Kidney (tissue), 14 donors: ENCODE measurements around the gene MFSD12. TPM values are rescaled to one million over a fixed set of nuclear protein-coding genes. Genes with fewer than 3 reads are reported as not detected.

Experiments used
- DNase-seq, 5 donors: peaks; one replicate each; pipeline ENCODE4 v3.0.0-alpha.2; 2013 to 2020
- FAIRE-seq: peaks from 2 replicates; lab custom pipeline; 2012; peaks lifted over from hg19 to GRCh38; lab: Jason Lieb, UNC
- H3K27ac ChIP-seq, 2 donors: one replicate each; pipeline ENCODE4 v1.7.0; 2013; ENCODE audit warnings: low read depth in 2 of 2, low read length in 2 of 2, inconsistent platforms in 1 of 2
- H3K27me3 ChIP-seq: one replicate; pipeline ENCODE4 v1.7.1; 2013; ENCODE audit warnings: low read length, inconsistent platforms; ENCODE audit not compliant: control insufficient read depth, insufficient read depth
- H3K36me3 ChIP-seq, 3 donors: one replicate each; pipeline versions ENCODE4 v1.7.0 to v1.7.1; 2013; ENCODE audit warnings: low read length in 3 of 3, control low read depth in 1 of 3, inconsistent platforms in 1 of 3; ENCODE audit not compliant: insufficient read depth in 3 of 3, control insufficient read depth in 2 of 3
- H3K4me1 ChIP-seq, 3 donors: one replicate each; pipeline versions ENCODE4 v1.7.0 to v1.7.1; 2013; ENCODE audit warnings: low read length in 3 of 3, inconsistent platforms in 1 of 3, low read depth in 1 of 3; ENCODE audit not compliant: control insufficient read depth in 2 of 3, insufficient read depth in 2 of 3
- H3K4me3 ChIP-seq, 3 donors: one replicate each; pipeline versions ENCODE4 v1.7.0 to v1.8.1; 2013; ENCODE audit warnings: low read length in 3 of 3, control low read depth in 1 of 3, inconsistent platforms in 1 of 3
- H3K9ac ChIP-seq, 3 donors: one replicate each; pipeline versions ENCODE4 v1.7.0 to v1.7.1; 2013; ENCODE audit warnings: low read length in 3 of 3, control low read depth in 1 of 3, inconsistent platforms in 1 of 3
- H3K9me3 ChIP-seq, 3 donors: one replicate each; pipeline versions ENCODE4 v1.7.0 to v1.7.1; 2013; ENCODE audit warnings: low read length in 3 of 3, control low read depth in 1 of 3, inconsistent platforms in 1 of 3; ENCODE audit not compliant: control insufficient read depth in 2 of 3, insufficient read depth in 1 of 3
- intact Hi-C: fragments of 100-400 bp; cut with DNase I; formaldehyde crosslinking; loops from one replicate; pipeline ENCODE4 v1.11.1; 2022
- polyA plus RNA-seq: library from polyadenylated mRNA; stranded (reverse); fragments of 350-450 nt; fragmentation: Illumina TruSeq; extraction: RNeasy Lipid Tissue Mini Kit (QIAGEN cat#74804); gene quantifications from one replicate; pipeline ENCODE4 v1.2.3, GENCODE V29; 2014; ENCODE audit warnings: low read depth, low replicate concordance; ENCODE audit not compliant: insufficient read depth
- total RNA-seq: library from RNA; stranded (reverse); fragmentation: NEBNext Ultra II Directional; extraction: Animal tissue kit (Norgen Biotek cat#: 25700); gene quantifications from one replicate; pipeline ENCODE4 v1.2.1, GENCODE V29; 2021
- TF ChIP-seq, protein P1 (sequence below): IDR thresholded peaks from 3 replicates; pipeline ENCODE4 v1.5.1; 2012; ENCODE audit warnings: mild to moderate bottlenecking, moderate library complexity, borderline replicate concordance; ENCODE audit not compliant: insufficient read depth; ENCODE audit errors: extremely low read depth
- donor health status: control.
- donor health status: control.
- donor health status: control.
- donor health status: control.
- donor health status: control.
- donor health status: DM: yes; HTN: yes; CAD: no.
- donor health status: Normal renal cell carcinoma (clear cell type).

Gene MFSD12
- total and polyA plus RNA-seq, 2 donors from 2014 or later, result 113 to 124 TPM

GRCh38 chr19:3515891-3516422 is 41.4 kb downstream of the MFSD12 start:
- Histone ChIP-seq H3K27ac (no peak overlapping the region), H3K9me3 (no peaks in the 10 kb centered on the region), H3K4me3 (no peak overlapping the region), H3K4me1 (peaks cover 0 to 13% (median 7%) of the 10 kb centered on the region in 3 donors), H3K27me3 (no peaks in the 10 kb centered on the region), H3K9ac (no peak overlapping the region), H3K36me3 (peaks cover 0 to 10% (median 4%) of the 10 kb centered on the region in 3 donors)
- TF ChIP-seq, protein P1, sequence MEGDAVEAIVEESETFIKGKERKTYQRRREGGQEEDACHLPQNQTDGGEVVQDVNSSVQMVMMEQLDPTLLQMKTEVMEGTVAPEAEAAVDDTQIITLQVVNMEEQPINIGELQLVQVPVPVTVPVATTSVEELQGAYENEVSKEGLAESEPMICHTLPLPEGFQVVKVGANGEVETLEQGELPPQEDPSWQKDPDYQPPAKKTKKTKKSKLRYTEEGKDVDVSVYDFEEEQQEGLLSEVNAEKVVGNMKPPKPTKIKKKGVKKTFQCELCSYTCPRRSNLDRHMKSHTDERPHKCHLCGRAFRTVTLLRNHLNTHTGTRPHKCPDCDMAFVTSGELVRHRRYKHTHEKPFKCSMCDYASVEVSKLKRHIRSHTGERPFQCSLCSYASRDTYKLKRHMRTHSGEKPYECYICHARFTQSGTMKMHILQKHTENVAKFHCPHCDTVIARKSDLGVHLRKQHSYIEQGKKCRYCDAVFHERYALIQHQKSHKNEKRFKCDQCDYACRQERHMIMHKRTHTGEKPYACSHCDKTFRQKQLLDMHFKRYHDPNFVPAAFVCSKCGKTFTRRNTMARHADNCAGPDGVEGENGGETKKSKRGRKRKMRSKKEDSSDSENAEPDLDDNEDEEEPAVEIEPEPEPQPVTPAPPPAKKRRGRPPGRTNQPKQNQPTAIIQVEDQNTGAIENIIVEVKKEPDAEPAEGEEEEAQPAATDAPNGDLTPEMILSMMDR, result no peak
- peak in 1 of 5 donors; percentile 40 for DNase-seq
- FAIRE-seq, result no peak
- intact Hi-C loops, result no loop called here

GRCh38 chr19:3514930-3515329 is 42.5 kb downstream of the MFSD12 start:
- Histone ChIP-seq H3K4me1 (peaks cover 0 to 13% (median 7%) of the 10 kb centered on the region in 3 donors), H3K27ac (no peak overlapping the region), H3K9ac (no peak overlapping the region), H3K9me3 (no peaks in the 10 kb centered on the region), H3K36me3 (peaks cover 0 to 13% (median 4%) of the 10 kb centered on the region in 3 donors), H3K27me3 (no peaks in the 10 kb centered on the region), H3K4me3 (no peak overlapping the region)
- no peak for FAIRE-seq
- TF ChIP-seq, protein P1, result no peak
- intact Hi-C loops, result no loop called here
- DNase-seq, result no peak

- no peak for DNase-seq
Observed at GRCh38 chr19:3513229-3514140, 43.9 kb downstream of the MFSD12 start.

More at GRCh38 chr19:3513229-3514140, 43.9 kb downstream of the MFSD12 start:
- H3K27me3 ChIP-seq, result no peaks in the 10 kb centered on the region
- peaks cover 0 to 10% (median under 1%) of the 10 kb centered on the region in 3 donors for H3K36me3 ChIP-seq
- FAIRE-seq, result no peak
- peaks cover 0 to 13% (median 7%) of the 10 kb centered on the region in 3 donors for H3K4me1 ChIP-seq
- H3K9ac ChIP-seq, result no peak overlapping the region
- no peaks in the 10 kb centered on the region for H3K9me3 ChIP-seq
- H3K27ac ChIP-seq, result no peak overlapping the region
- intact Hi-C loops, result no loop called here
- TF ChIP-seq, protein P1, result no peak
- H3K4me3 ChIP-seq, result no peak overlapping the region
